Heart left ventricle (tissue), 16 donors: ENCODE data around the gene KCNMA1. TPM values are rescaled to one million over a fixed set of nuclear protein-coding genes. Genes with fewer than 3 reads are reported as not detected.

Experiments
- ATAC-seq, 4 donors: fragments of 200-7000 bp; cut with Tn5 transposase; one replicate each; pipeline ENCODE4 v1.9.1; 2020 to 2022; ENCODE audit warnings: moderate library complexity in 4 of 4, mild to moderate bottlenecking in 3 of 4, moderate number of reproducible peaks in 1 of 4
- DNase-seq, 5 donors: peaks; one replicate each; pipeline ENCODE4 v3.0.0-alpha.2; 2020
- H3K27ac ChIP-seq, 12 donors: fragments of 200-600 bp; sonication (generic) in 4 of 12; one replicate each; pipeline versions ENCODE4 v1.5.0 to v1.8.0; 2016 to 2022; ENCODE audit warnings: mild to moderate bottlenecking in 2 of 12
- H3K27me3 ChIP-seq, 9 donors: fragments of 200-600 bp; sonication (generic) in 2 of 9; one replicate each; pipeline versions ENCODE4 v1.5.1 to v1.8.0; 2016 to 2022; ENCODE audit warnings: mild to moderate bottlenecking in 3 of 9
- H3K36me3 ChIP-seq, 9 donors: fragments of 200-600 bp; sonication (generic) in 2 of 9; one replicate each; pipeline versions ENCODE4 v1.5.0 to v1.8.0; 2018 to 2022; ENCODE audit warnings: mild to moderate bottlenecking in 2 of 9
- H3K4me1 ChIP-seq, 12 donors: fragments of 200-600 bp; sonication (generic) in 4 of 12; one replicate each; pipeline versions ENCODE4 v1.5.0 to v1.8.0; 2016 to 2022; ENCODE audit warnings: mild to moderate bottlenecking in 3 of 12
- H3K4me3 ChIP-seq, 12 donors: fragments of 200-600 bp; sonication (generic) in 4 of 12; one replicate each; pipeline versions ENCODE4 v1.5.0 to v1.8.0; 2017 to 2022; ENCODE audit warnings: mild to moderate bottlenecking in 9 of 12, moderate library complexity in 4 of 12
- H3K9me3 ChIP-seq, 12 donors: fragments of 200-600 bp; sonication (generic) in 4 of 12; one replicate each; pipeline versions ENCODE4 v1.5.0 to v1.8.0; 2016 to 2022; ENCODE audit warnings: mild to moderate bottlenecking in 1 of 12
- CTCF ChIP-seq, 12 donors: fragments of 200-600 bp; sonication (generic) in 4 of 12; IDR thresholded peaks; one replicate each; pipeline versions ENCODE4 v1.5.0 to v1.8.0; 2018 to 2022; ENCODE audit warnings: antibody characterized with exemption in 12 of 12, mild to moderate bottlenecking in 5 of 12
- POLR2A ChIP-seq, 2 donors: fragments of 450-650 bp; IDR thresholded peaks; one replicate each; pipeline ENCODE4 v1.6.1; 2017; ENCODE audit warnings: antibody characterized with exemption in 2 of 2, mild to moderate bottlenecking in 2 of 2, moderate library complexity in 2 of 2
- WGBS, 4 donors: extraction: QIAGEN DNeasy Blood & Tissue Kit in 2 of 4; methylation state at CpG; one replicate each; pipeline versions ENCODE4 v1.1.5 to v1.1.7; 2013 to 2018; 5-methylcytosine and 5-hydroxymethylcytosine counted together
- intact Hi-C, 10 donors: fragments of 100-400 bp; cut with DNase I; formaldehyde crosslinking; loops; one replicate each; pipeline versions ENCODE4 v1.11.1 to v1.14.2; 2022
- polyA plus RNA-seq, 2 donors: library from polyadenylated mRNA; stranded (reverse); fragments of 200-250 nt; gene quantifications; one replicate each; pipeline ENCODE4 v1.2.3, GENCODE V29; 2013
- total RNA-seq, 9 donors: library from RNA; depleted of rRNA in 2 of 9; stranded (reverse); fragments of >200 nt in 2 of 9; fragmentation: NEBNext Ultra II Directional in 3 of 9; extraction: Animal tissue kit (Norgen Biotek cat#: 25700) in 3 of 9; gene quantifications; one replicate each; pipeline versions ENCODE4 v1.1.0 to v1.2.4, GENCODE V29; 2016 to 2023
- donor health status: ischemic (EF 13 %, LVEDD 7.1; RV severe dilation, severe dysfunction).
- donor health status: healthy with polysubstance abuse.
- donor health status: DM: no; HTN: yes; CAD: no.
- donor health status: DM: no; HTN: no; CAD: no.
- donor health status: ischemic (EF 25% LVEDD 6.9; RV normal size, moderate dysfunction).
- donor health status: ischemic (EF 25% LVEDD 5.7; RV mildly dilated, moderate dysfunction).
- donor health status: healthy.
- donor health status: DM: yes; HTN: yes; CAD: no.
- donor health status: ischemic (EF 35%, LVEDD 5.7; RV mildly dilated, moderate dysfunction).
- donor health status: nonischemic (EF 11% LVEDD 7.7; RV severe dilation, severe dysfunction).
- donor health status: DM: yes; HTN: yes; CAD: no.
- donor health status: PGD.
- donor health status: ischemic (EF 29% LVEDD 5.4; RV normal size, mild dysfunction).
- donor health status: nonischemic (EF 23%, LVEDD 6.1; RV moderate dilation, normal function).

KCNMA1 gene
- total and polyA plus RNA-seq, 11 donors: 0.39 to 8.7 (median 1.7) TPM

DNA sequence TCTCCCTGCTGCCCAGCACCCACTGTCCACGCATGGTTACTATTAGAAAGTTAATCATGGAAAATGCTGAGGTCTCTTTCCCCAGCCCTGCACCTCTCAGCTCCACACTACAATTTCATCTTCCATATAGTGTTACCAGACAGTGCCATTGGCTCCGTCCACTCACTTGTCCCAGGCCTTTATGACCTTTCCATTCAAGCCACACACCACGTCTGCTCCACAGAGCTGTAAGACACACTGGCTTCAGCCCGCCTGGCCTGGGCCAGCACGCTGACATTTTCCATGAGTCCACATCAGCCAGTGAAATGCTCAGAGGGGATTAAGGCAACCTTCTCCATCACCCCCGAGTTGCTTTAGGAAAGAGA lies 118.7 kb downstream of the KCNMA1 start:
- 76 to 85% (median 80%) methylated on average over 6 of the region's 6 CpGs for WGBS, 4 donors
- intact Hi-C loops: no loop called here
- no peak for ATAC-seq
- H3K9me3 ChIP-seq: no peaks in the 10 kb centered on the region
- H3K4me1 ChIP-seq: peaks cover 0 to 1% (median 0%) of the 10 kb centered on the region in 12 donors
- DNase-seq: no peak
- TF ChIP-seq CTCF (IDR thresholded peaks at IDR 0.05): no peak
- TF ChIP-seq POLR2A (IDR thresholded peaks at IDR 0.05): no peak
- no peak overlapping the region for H3K27ac ChIP-seq
- no peak overlapping the region for H3K4me3 ChIP-seq
- H3K36me3 ChIP-seq: no peaks in the 10 kb centered on the region
- peaks cover 0 to 7% (median 4%) of the 10 kb centered on the region in 9 donors for H3K27me3 ChIP-seq

GRCh38 chr10:77518241-77518909 lies 119.2 kb downstream of the KCNMA1 start:
- Histone ChIP-seq H3K4me1 (peaks cover 0 to 3% (median 0%) of the 10 kb centered on the region in 12 donors), H3K9me3 (no peaks in the 10 kb centered on the region), H3K27ac (no peak overlapping the region), H3K4me3 (no peak overlapping the region), H3K27me3 (peaks cover 0 to 7% (median 2%) of the 10 kb centered on the region in 9 donors), H3K36me3 (no peaks in the 10 kb centered on the region)
- DNase-seq (no peak), ATAC-seq (no peak)
- intact Hi-C loops: no loop called here
- no peak for TF ChIP-seq POLR2A (IDR thresholded peaks at IDR 0.05)
- WGBS, 4 donors: 70 to 89% (median 84%) methylated on average over 7 of the region's 7 CpGs

GRCh38 chr10:77516575-77516974 lies 121.0 kb downstream of the KCNMA1 start:
- Histone ChIP-seq H3K9me3 (no peaks in the 10 kb centered on the region), H3K27ac (no peak overlapping the region), H3K4me3 (no peak overlapping the region), H3K4me1 (peaks cover 0 to 3% (median 0%) of the 10 kb centered on the region in 12 donors), H3K27me3 (peaks cover 0 to 7% (median 0%) of the 10 kb centered on the region in 9 donors), H3K36me3 (no peaks in the 10 kb centered on the region)
- DNase-seq (no peak), ATAC-seq (no peak)
- 86 to 91% (median 87%) methylated on average over 8 of the region's 8 CpGs for WGBS, 4 donors
- intact Hi-C loops: no loop called here
- TF ChIP-seq POLR2A (IDR thresholded peaks at IDR 0.05): no peak
- TF ChIP-seq CTCF (IDR thresholded peaks at IDR 0.05): no peak

DNA sequence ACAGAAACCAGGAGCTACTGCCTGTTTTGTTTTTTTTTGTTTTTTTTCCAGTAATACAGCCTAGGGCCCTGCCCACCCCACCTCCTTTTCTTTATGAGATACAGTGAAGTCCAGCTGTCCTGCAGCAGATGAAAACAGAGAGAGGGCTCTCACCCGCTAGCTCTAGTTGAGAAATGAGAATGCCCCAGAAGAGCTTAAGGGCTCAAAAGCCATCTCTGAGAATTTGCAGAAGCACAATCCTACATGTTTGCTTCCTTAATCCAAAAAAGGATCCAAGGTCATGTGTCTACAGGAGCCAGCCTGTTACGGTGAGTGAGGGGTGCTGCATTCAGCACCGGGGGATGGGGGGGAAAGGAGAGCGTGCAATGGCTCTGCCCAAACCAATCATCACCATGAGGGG lies 122.7 kb downstream of the KCNMA1 start:
- Histone ChIP-seq H3K27me3 (peaks cover 0 to 11% (median 0%) of the 10 kb centered on the region in 9 donors), H3K9me3 (no peaks in the 10 kb centered on the region), H3K27ac (peak overlapping the region in 1 of 12 donors; percentile 75), H3K4me1 (peaks cover 0 to 3% (median 0%) of the 10 kb centered on the region in 12 donors), H3K4me3 (no peak overlapping the region), H3K36me3 (no peaks in the 10 kb centered on the region)
- intact Hi-C loops: no loop called here
- WGBS, 4 donors: 79 to 88% (median 84%) methylated on average over 4 of the region's 4 CpGs
- TF ChIP-seq CTCF (IDR thresholded peaks at IDR 0.05): no peak
- TF ChIP-seq POLR2A (IDR thresholded peaks at IDR 0.05): no peak
- DNase-seq (no peak), ATAC-seq (no peak)
